DOHH2 (cell line): ENCODE measurements around the gene PRKCZ.
"Not testable (repeated sequence)": the region's sequence is repeated elsewhere in the genome, so short reads cannot be mapped to it uniquely, and the experiment has no call there.

ENCODE experiments used
- H3F3A ChIP-seq: fragments of 200-600 bp; sonication (generic), shearing (Covaris generic); 2 replicates; pipeline ENCODE4 v1.6.0; 2016; ENCODE audit warnings: antibody characterized with exemption, mild to moderate bottlenecking; ENCODE audit not compliant: control insufficient read depth, insufficient read depth
- H3K27ac ChIP-seq: fragments of 200-600 bp; sonication (generic); 2 replicates; pipeline ENCODE4 v1.5.1; 2014; ENCODE audit warnings: low read depth, mild to moderate bottlenecking, low read length, moderate library complexity
- H3K27me3 ChIP-seq: fragments of 200-600 bp; sonication (generic); 2 replicates; pipeline ENCODE4 v1.6.1; 2014; ENCODE audit warnings: mild to moderate bottlenecking, low read length, mixed read lengths; ENCODE audit not compliant: control insufficient read depth
- H3K36me3 ChIP-seq: fragments of 200-600 bp; sonication (generic); 2 replicates; pipeline ENCODE4 v1.6.1; 2014; ENCODE audit warnings: mild to moderate bottlenecking, low read length, moderate library complexity, mixed read lengths; ENCODE audit not compliant: control insufficient read depth
- H3K4me1 ChIP-seq: fragments of 200-600 bp; sonication (generic); 2 replicates; pipeline ENCODE4 v1.6.1; 2014; ENCODE audit warnings: mild to moderate bottlenecking, low read length, mixed read lengths; ENCODE audit not compliant: control insufficient read depth
- H3K4me2 ChIP-seq: fragments of 200-600 bp; sonication (generic); 2 replicates; pipeline ENCODE4 v1.6.0; 2014; ENCODE audit warnings: mild to moderate bottlenecking, low read length, moderate library complexity
- H3K4me3 ChIP-seq: fragments of 200-600 bp; sonication (generic); 2 replicates; pipeline ENCODE4 v1.5.1; 2014; ENCODE audit warnings: mild to moderate bottlenecking, low read length, mixed read lengths
- H3K79me2 ChIP-seq: fragments of 200-600 bp; sonication (generic); 2 replicates; pipeline ENCODE4 v1.6.1; 2014; ENCODE audit warnings: mild to moderate bottlenecking, low read length, mixed read lengths; ENCODE audit not compliant: control insufficient read depth
- H3K9me2 ChIP-seq: fragments of 200-600 bp; sonication (generic); replicated peaks from 2 replicates; pipeline ENCODE4 v1.6.1; 2014; ENCODE audit warnings: mild to moderate bottlenecking, low read length, mixed read lengths; ENCODE audit not compliant: control insufficient read depth
- H3K9me3 ChIP-seq: fragments of 200-600 bp; sonication (generic); 2 replicates; pipeline ENCODE4 v1.6.1; 2014; ENCODE audit warnings: antibody characterized with exemption, low read length, mixed read lengths; ENCODE audit not compliant: control insufficient read depth, insufficient read depth
- H4K20me1 ChIP-seq: fragments of 200-600 bp; sonication (generic); 2 replicates; pipeline ENCODE4 v1.6.0; 2014; ENCODE audit warnings: low read depth, mild to moderate bottlenecking, antibody characterized with exemption, low read length, moderate library complexity; ENCODE audit not compliant: control insufficient read depth, insufficient read depth
- CTCF ChIP-seq: fragments of 200-600 bp; sonication (generic); IDR thresholded peaks from one replicate; pipeline ENCODE4 v1.5.1; 2014; ENCODE audit warnings: antibody characterized with exemption, mild to moderate bottlenecking, low read depth, low read length; ENCODE audit not compliant: poor library complexity, severe bottlenecking
- EZH2phosphoT487 ChIP-seq: fragments of 200-600 bp; sonication (generic); IDR thresholded peaks from 2 replicates; pipeline ENCODE4 v1.6.1; 2017; ENCODE audit warnings: borderline replicate concordance, mild to moderate bottlenecking, antibody characterized with exemption, low read length, moderate library complexity, mixed read lengths

The PRKCZ gene

GRCh38 chr1:2115702-2116341 is 65.6 kb downstream of the PRKCZ start:
- H3K79me2 ChIP-seq, result no peaks in the 10 kb centered on the region
- no peak overlapping the region for H3K27ac ChIP-seq
- no peaks in the 10 kb centered on the region for H3K9me2 ChIP-seq
- no peak overlapping the region for H3K4me2 ChIP-seq
- H3K4me1 ChIP-seq, result peaks cover 12% of the 10 kb centered on the region
- H4K20me1 ChIP-seq, result no peaks in the 10 kb centered on the region
- no peaks in the 10 kb centered on the region for H3K36me3 ChIP-seq
- TF ChIP-seq EZH2phosphoT487, result no peak
- TF ChIP-seq CTCF, result no peak
- H3K27me3 ChIP-seq, result peaks cover 3% of the 10 kb centered on the region; the same call in 1 of the 2 replicates
- H3K4me3 ChIP-seq, result no peak overlapping the region
- no peaks in the 10 kb centered on the region for H3F3A ChIP-seq
- no peaks in the 10 kb centered on the region for H3K9me3 ChIP-seq

DNA sequence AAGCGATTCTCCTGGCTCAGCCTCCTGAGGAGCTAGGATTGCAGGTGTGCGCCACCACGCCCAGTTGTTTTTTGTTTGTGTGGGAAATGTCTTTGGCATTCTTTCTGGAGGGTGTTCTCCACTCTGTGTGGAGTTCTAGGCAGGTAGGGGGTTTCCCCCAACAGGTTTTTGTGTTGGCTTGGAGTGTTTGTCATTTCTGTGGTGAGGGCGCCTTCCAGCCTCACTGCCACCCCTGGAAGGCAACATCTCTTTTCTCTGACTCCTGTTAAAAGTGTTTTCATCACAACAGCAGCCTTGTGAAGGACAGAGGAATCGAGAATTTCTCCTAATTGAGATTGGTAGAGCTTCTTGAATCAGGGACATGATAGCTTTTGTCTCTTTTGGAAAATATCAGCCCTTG is 69.7 kb downstream of the PRKCZ start:
- H3F3A ChIP-seq, result no peaks in the 10 kb centered on the region
- H3K79me2 ChIP-seq, result no peaks in the 10 kb centered on the region
- no peaks in the 10 kb centered on the region for H3K27me3 ChIP-seq
- H4K20me1 ChIP-seq, result no peaks in the 10 kb centered on the region
- no peak overlapping the region for H3K4me3 ChIP-seq
- TF ChIP-seq CTCF, result no peak
- no peak for TF ChIP-seq EZH2phosphoT487
- no peaks in the 10 kb centered on the region for H3K4me1 ChIP-seq
- H3K27ac ChIP-seq, result no peak overlapping the region
- no peak overlapping the region for H3K4me2 ChIP-seq
- no peaks in the 10 kb centered on the region for H3K9me2 ChIP-seq
- peaks cover 14% of the 10 kb centered on the region; the same call in 1 of the 2 replicates for H3K9me3 ChIP-seq
- H3K36me3 ChIP-seq, result no peaks in the 10 kb centered on the region

- Histone ChIP-seq H3F3A (no peaks in the 10 kb centered on the region), H3K9me2 (no peaks in the 10 kb centered on the region), H3K79me2 (no peaks in the 10 kb centered on the region), H3K4me2 (no peak overlapping the region), H3K4me3 (no peak overlapping the region), H3K27me3 (no peaks in the 10 kb centered on the region), H3K36me3 (no peaks in the 10 kb centered on the region), H3K9me3 (peaks cover 14% of the 10 kb centered on the region; the same call in 1 of the 2 replicates), H3K27ac (no peak overlapping the region), H4K20me1 (no peaks in the 10 kb centered on the region), H3K4me1 (no peaks in the 10 kb centered on the region)
- TF ChIP-seq CTCF, result no peak
- no peak for TF ChIP-seq EZH2phosphoT487
These were observed 71.0 kb downstream of the PRKCZ start for GRCh38 chr1:2121101-2121691.

- H3K4me3 ChIP-seq, H3K27me3 ChIP-seq, H3F3A ChIP-seq, H3K4me2 ChIP-seq, H3K4me1 ChIP-seq, H3K9me2 ChIP-seq, H3K27ac ChIP-seq, H3K79me2 ChIP-seq, H3K36me3 ChIP-seq, H4K20me1 ChIP-seq: not testable (repeated sequence)
- H3K9me3 ChIP-seq, result peaks cover 14% of the 10 kb centered on the region; the same call in 1 of the 2 replicates
These were observed 71.6 kb downstream of the PRKCZ start for GRCh38 chr1:2121794-2122193.
